ENCODE data around the gene CAPNS1.
"Not testable (repeated sequence)": the region's sequence is repeated elsewhere in the genome, so short reads cannot be mapped to it uniquely, and the experiment has no call there.

Gene CAPNS1

DNA sequence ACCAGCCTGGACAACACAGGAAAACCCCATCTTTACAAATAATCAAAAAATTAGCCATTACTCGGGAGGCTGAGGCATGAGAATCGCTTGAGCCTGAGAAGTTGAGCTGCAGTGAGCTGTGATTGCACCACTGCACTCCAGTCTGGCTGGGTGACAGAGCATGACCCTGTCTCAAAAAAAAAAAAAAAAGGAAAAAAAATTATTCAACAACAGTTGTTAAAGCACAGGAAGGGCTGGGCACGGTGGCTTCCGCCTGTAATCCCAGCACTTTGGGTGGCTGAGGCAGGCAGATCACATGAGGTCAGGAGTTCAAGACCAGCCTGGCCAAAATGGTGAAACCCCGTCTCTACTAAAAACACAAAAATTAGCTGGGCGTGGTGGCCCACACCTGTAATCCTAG lies 8.6 kb upstream of the CAPNS1 start:
- H3K4me3 Mint-ChIP-seq: not testable (repeated sequence)
- peaks cover 16% of the 10 kb centered on the region for H3K36me3 Mint-ChIP-seq

DNA sequence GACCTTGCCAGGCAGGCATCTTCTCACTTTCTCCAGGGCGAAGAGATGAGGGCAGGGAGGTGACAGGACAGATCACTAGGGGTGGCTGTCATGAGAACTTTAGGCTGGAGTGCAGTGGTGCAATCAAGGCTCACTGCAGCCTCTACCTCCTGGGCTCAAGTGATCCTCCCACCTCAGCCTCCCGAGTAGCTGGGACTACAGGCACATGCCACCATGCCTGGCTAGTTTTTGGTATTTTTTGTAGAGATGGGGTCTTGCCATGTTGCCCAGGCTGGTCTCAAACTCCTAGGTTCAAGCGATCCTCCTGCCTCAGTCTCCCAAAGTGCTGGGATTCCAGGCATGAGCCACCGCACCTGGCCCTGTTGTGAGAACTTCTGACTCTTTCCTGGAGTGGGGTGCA lies 5.0 kb upstream of the CAPNS1 start:
- ATAC-seq; H3K4me3 Mint-ChIP-seq; H3K27ac Mint-ChIP-seq; DNase-seq (ENCODE audit: low spot score in 2 of 2); H3K9me3 Mint-ChIP-seq; H3K36me3 Mint-ChIP-seq: not testable (repeated sequence)
- H3K4me1 Mint-ChIP-seq: peaks cover 24% of the 10 kb centered on the region

More for the DNA sequence above, 8.6 kb upstream of the CAPNS1 start:
- Mint-ChIP-seq H3K4me1 (peaks cover 28% of the 10 kb centered on the region), H3K27ac (peak overlapping the region; percentile 43)
- not testable (repeated sequence) for ATAC-seq; H3K9me3 Mint-ChIP-seq; DNase-seq (ENCODE audit: low spot score in 2 of 2)

DNA sequence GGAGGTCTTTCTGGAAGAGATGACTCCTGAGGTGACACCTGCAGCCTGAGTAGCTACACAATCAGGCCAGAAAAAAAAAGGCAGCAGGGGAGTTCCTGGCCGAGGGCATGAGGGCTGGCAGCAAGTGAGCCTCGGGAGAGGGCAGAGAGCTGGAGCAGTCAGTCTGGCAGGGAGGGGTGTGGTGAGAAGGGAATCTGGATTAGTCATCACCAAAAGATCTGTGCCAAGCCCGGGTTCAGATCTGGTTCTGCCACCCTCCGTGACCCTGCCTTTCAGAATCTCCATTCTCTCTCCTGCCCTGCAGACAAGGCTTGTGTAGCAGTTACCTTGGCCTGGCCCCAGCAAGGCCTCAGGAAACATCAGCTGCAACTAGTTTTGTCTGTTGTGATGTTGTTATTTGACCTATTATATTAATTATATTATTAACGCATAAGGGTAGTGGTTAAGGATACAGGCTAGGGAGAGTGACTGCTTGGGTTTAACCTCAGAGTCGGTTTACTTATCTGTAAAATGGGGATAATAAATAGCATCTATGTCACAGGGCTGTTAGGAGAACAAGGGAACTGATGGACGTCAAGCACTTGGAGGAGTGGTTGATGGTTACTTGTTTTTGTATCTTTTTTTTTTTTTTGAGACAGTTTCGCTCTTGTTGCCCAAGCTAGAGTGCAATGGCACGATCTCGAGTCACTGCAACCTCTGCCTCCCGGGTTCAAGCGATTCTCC lies 2.7 kb upstream of the CAPNS1 start:
- Mint-ChIP-seq H3K9me3 (peaks cover 2% of the 10 kb centered on the region), H3K36me3 (peaks cover 28% of the 10 kb centered on the region), H3K4me1 (peaks cover 29% of the 10 kb centered on the region), H3K4me3 (peak overlapping the region; percentile 16), H3K27ac (no peak overlapping the region)
- ATAC-seq (no peak), DNase-seq (ENCODE audit: low spot score in 2 of 2) (no peak)

- DNase-seq (ENCODE audit: low spot score in 2 of 2): no peak
- Mint-ChIP-seq H3K4me3 (peak overlapping the region; percentile 95), H3K27ac (peak overlapping the region; percentile 91), H3K4me1 (peaks cover 32% of the 10 kb centered on the region), H3K9me3 (peaks cover 2% of the 10 kb centered on the region), H3K36me3 (peaks cover 44% of the 10 kb centered on the region)
- no peak for ATAC-seq
Observed at GRCh38 chr19:36139120-36139472, 770 bp upstream of the CAPNS1 start.

DNA sequence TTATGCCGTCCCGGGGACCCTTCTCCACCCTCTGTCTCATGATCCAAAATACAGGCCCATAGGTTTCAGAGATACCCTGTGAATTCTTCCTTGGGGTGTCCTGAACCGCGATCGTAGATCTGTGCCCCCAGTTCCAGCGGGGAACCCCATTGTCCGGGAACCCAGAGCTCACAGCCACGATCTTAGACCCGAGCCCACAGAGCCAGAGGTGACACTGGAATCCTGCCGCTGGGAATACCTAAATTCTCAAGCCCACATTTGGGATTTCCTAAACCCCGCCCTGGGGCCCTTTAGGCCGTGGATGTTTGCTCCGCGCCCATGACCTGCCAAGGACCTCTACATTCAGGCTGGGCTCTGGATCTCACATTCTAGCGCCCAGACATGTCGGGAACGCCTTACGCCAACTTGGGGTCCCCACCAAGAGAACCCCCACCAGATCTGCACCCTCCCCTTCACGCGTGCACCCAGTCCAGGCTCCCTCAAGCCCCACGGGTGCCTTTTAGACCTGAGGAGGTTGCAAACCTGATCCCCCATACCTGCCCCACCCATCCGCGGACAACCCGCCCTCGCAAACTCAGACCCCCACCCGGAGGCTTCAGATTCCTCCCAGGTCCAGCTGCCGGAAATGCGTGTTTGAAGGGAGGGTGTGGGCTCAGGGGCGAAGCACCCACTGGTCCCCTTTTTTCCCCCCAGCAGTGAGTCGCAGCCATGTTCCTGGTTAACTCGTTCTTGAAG lies 605 bp downstream of the CAPNS1 start:
- H3K4me3 Mint-ChIP-seq: peak overlapping the region; percentile 95
- DNase-seq (ENCODE audit: low spot score in 2 of 2) (peak in 1 of 2 donors; percentile 40), ATAC-seq (peak; percentile 26)
- H3K9me3 Mint-ChIP-seq: peaks cover 2% of the 10 kb centered on the region
- peaks cover 58% of the 10 kb centered on the region for H3K36me3 Mint-ChIP-seq
- H3K4me1 Mint-ChIP-seq: peaks cover 32% of the 10 kb centered on the region
- peak overlapping the region; percentile 91 for H3K27ac Mint-ChIP-seq

DNA sequence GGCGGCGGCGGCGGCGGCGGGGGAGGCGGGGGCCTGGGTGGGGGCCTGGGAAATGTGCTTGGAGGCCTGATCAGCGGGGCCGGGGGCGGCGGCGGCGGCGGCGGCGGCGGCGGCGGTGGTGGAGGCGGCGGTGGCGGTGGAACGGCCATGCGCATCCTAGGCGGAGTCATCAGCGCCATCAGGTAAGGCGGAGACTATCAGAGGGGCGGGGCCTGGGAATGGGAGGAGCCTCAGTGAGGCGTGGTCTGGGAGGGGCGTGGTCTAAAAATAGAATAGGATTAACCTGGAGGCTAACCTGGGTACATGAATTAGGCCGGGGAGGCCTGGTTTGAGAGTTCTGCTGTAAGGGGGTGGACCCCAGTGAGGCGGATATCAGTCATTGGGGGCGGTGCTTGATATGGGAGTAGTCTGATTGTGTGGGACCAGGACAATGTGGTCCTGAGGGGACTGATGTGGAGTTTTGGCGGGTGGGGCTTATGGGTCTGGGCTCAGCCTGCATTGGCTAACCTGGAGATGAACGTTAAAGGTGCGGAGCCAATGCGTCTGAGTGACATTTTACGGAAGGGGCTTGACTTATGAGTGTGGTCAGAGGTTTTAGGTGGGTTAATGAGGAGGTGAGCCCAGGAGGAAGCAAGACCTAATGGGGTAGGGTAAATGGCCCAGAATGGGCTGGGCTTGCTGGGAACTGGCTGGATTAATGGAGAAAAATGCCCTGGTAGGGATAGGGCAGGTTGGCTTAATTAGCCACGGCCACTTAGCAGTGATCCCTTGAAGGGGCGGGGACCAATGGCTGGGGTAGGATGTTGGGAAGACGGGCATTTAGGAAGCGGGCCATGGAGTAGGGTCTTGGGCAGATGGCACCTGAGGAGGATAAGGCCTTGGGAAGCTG lies 1.4 kb downstream of the CAPNS1 start:
- H3K27ac Mint-ChIP-seq: peak overlapping the region; percentile 91
- peaks cover 66% of the 10 kb centered on the region for H3K36me3 Mint-ChIP-seq
- H3K4me3 Mint-ChIP-seq: peak overlapping the region; percentile 95
- ATAC-seq (peak; percentile 68), DNase-seq (ENCODE audit: low spot score in 2 of 2) (peak; percentile 91 to 98)
- H3K4me1 Mint-ChIP-seq: peaks cover 34% of the 10 kb centered on the region
- H3K9me3 Mint-ChIP-seq: peaks cover 2% of the 10 kb centered on the region

GRCh38 chr19:36142046-36142445 lies 2.2 kb downstream of the CAPNS1 start:
- ATAC-seq: no peak
- peaks cover 34% of the 10 kb centered on the region for H3K4me1 Mint-ChIP-seq
- peak overlapping the region; percentile 91 for H3K27ac Mint-ChIP-seq
- H3K9me3 Mint-ChIP-seq: peaks cover 2% of the 10 kb centered on the region
- peaks cover 74% of the 10 kb centered on the region for H3K36me3 Mint-ChIP-seq
- no peak for DNase-seq (ENCODE audit: low spot score in 2 of 2)
- H3K4me3 Mint-ChIP-seq: peak overlapping the region; percentile 95

- DNase-seq (ENCODE audit: low spot score in 2 of 2) (no peak), ATAC-seq (no peak)
- Mint-ChIP-seq H3K36me3 (peaks cover 78% of the 10 kb centered on the region), H3K9me3 (peaks cover 2% of the 10 kb centered on the region), H3K4me3 (peak overlapping the region; percentile 95), H3K27ac (peak overlapping the region; percentile 32), H3K4me1 (peaks cover 35% of the 10 kb centered on the region)
Observed at GRCh38 chr19:36142496-36142895, 2.6 kb downstream of the CAPNS1 start.

GRCh38 chr19:36144624-36145023 lies 4.8 kb downstream of the CAPNS1 start:
- peaks cover 97% of the 10 kb centered on the region for H3K36me3 Mint-ChIP-seq
- H3K4me3 Mint-ChIP-seq: no peak overlapping the region
- peaks cover 2% of the 10 kb centered on the region for H3K9me3 Mint-ChIP-seq
- ATAC-seq (no peak), DNase-seq (ENCODE audit: low spot score in 2 of 2) (no peak)
- no peak overlapping the region for H3K27ac Mint-ChIP-seq
- H3K4me1 Mint-ChIP-seq: peaks cover 37% of the 10 kb centered on the region

GRCh38 chr19:36149673-36150406 lies 10.0 kb downstream of the CAPNS1 start:
- H3K9me3 Mint-ChIP-seq: no peaks in the 10 kb centered on the region
- no peak for DNase-seq (ENCODE audit: low spot score in 2 of 2)
- ATAC-seq: no peak
- no peak overlapping the region for H3K4me3 Mint-ChIP-seq
- H3K36me3 Mint-ChIP-seq: peaks cover 70% of the 10 kb centered on the region
- peaks cover 22% of the 10 kb centered on the region for H3K4me1 Mint-ChIP-seq
- peak overlapping the region; percentile 38 for H3K27ac Mint-ChIP-seq

DNA sequence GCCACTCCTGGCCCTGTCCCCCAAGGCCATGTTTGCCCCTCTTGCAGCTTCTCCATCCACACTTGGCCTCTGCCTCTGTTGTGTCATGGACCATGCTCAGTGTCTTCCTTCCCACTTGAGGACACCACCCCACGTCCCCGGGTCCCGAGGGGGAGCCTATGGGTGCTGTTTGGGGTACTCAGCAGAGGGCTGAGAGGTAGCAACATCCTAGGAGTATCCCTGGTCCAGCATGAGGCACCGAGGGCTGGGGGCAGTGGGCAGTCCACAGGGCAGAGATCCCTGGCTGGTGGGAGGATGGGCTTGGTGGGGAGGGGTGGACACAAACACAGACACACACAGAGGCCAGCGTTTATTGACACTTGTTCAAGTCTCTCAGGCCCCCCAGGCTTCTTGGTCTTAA lies 10.7 kb downstream of the CAPNS1 start:
- no peak overlapping the region for H3K4me3 Mint-ChIP-seq
- no peaks in the 10 kb centered on the region for H3K9me3 Mint-ChIP-seq
- peaks cover 26% of the 10 kb centered on the region for H3K4me1 Mint-ChIP-seq
- H3K27ac Mint-ChIP-seq: peak overlapping the region; percentile 38
- peak; percentile 13 for ATAC-seq
- H3K36me3 Mint-ChIP-seq: peaks cover 68% of the 10 kb centered on the region
- DNase-seq (ENCODE audit: low spot score in 2 of 2): no peak

DNA sequence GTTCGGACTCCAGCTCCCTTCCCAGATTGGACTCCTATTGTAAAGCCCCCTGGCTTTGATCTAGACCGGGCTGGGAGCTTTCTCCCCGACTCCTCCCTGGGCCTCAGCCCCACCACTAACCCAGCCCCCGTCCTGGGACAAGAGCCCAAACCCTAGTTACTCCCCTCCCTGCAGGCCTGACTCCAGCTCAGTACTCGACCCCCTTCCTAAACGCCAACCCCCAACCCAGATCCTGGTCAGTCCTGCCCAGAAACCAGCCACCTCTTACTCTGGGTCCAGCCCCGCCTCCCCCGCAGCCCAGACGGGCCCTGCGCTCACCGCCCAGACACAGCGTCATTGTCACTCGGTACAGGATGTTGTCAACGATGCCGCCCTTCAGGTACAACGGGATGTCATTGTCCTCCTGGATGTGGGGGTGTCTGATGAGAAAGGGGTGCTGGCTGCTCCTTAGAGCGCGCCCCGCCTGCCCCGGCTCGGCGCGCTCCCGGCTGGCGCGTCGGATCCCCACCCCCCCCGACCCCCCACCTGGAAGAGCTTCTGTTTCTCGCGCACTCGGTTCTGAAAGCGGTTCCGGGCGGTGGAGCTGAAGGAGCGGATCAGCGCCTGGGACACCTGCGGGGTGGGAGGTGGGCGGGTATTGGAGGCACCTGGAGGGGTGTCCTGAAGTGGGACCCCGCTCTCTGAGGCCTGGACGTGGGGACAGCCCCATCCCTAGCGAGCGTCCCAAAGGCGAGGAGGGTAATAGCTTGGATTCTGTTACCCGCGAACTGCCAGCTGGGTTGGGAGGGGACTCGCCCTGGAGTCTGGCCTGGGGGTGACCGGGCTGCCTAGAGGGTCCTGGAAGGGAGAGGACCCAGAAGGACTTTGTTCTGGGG lies 11.5 kb downstream of the CAPNS1 start:
- Mint-ChIP-seq H3K9me3 (no peaks in the 10 kb centered on the region), H3K27ac (peak overlapping the region; percentile 38), H3K36me3 (peaks cover 60% of the 10 kb centered on the region), H3K4me3 (no peak overlapping the region), H3K4me1 (peaks cover 30% of the 10 kb centered on the region)
- DNase-seq (ENCODE audit: low spot score in 2 of 2) (no peak), ATAC-seq (no peak)

- no peak for DNase-seq (ENCODE audit: low spot score in 2 of 2)
- ATAC-seq: no peak
- peaks cover 30% of the 10 kb centered on the region for H3K4me1 Mint-ChIP-seq
- H3K27ac Mint-ChIP-seq: no peak overlapping the region
- peaks cover 54% of the 10 kb centered on the region for H3K36me3 Mint-ChIP-seq
- no peak overlapping the region for H3K4me3 Mint-ChIP-seq
- no peaks in the 10 kb centered on the region for H3K9me3 Mint-ChIP-seq
Observed at GRCh38 chr19:36152019-36152351, 12.1 kb downstream of the CAPNS1 start.
